Right atrium auricular region (tissue), 2 donors: Measurements from ENCODE around the gene ATXN1. TPM values are rescaled to one million over a fixed set of nuclear protein-coding genes. Genes with fewer than 3 reads are reported as not detected.

Experiments
- DNase-seq: peaks from one replicate; pipeline ENCODE4 v3.0.0-alpha.2; 2019; ENCODE audit warnings: low spot score
- H3K27ac ChIP-seq, 2 donors: fragments of 200-600 bp; sonication (generic); 1 replicate in 1 of 2; 2 replicates in 1 of 2; pipeline ENCODE4 v1.5.1; 2016 to 2019
- H3K27me3 ChIP-seq, 2 donors: fragments of 200-600 bp; sonication (generic); one replicate each; pipeline versions ENCODE4 v1.5.1 to v1.6.0; 2017 to 2019
- H3K36me3 ChIP-seq: fragments of 200-600 bp; sonication (generic); one replicate; pipeline ENCODE4 v1.5.1; 2016
- H3K4me1 ChIP-seq, 2 donors: fragments of 200-600 bp; sonication (generic); one replicate each; pipeline versions ENCODE4 v1.5.1 to v1.6.0; 2017 to 2019
- H3K4me3 ChIP-seq, 2 donors: fragments of 200-600 bp; sonication (generic); 1 replicate in 1 of 2; 2 replicates in 1 of 2; pipeline ENCODE4 v1.5.1; 2017 to 2019; ENCODE audit warnings: mild to moderate bottlenecking in 1 of 2, moderate library complexity in 1 of 2
- H3K9me3 ChIP-seq, 2 donors: fragments of 200-600 bp; sonication (generic); one replicate each; pipeline ENCODE4 v1.5.1; 2019
- CTCF ChIP-seq, 2 donors: fragments of 200-600 bp; sonication (generic); IDR thresholded peaks; one replicate each; pipeline ENCODE4 v1.5.1; 2019; ENCODE audit warnings: antibody characterized with exemption in 2 of 2
- total RNA-seq, 2 donors: library from RNA; depleted of rRNA; stranded (reverse); fragments of >200 nt; gene quantifications; one replicate each; pipeline ENCODE4 v1.1.0, GENCODE V29; 2016

Gene ATXN1
- 10 to 100 TPM; 41.8 to 62.0 TPM for total RNA-seq

- H3K9me3 ChIP-seq: no peaks in the 10 kb centered on the region
- H3K4me1 ChIP-seq: peaks cover 0 to 31% of the 10 kb centered on the region in 2 donors
- H3K27ac ChIP-seq: peak within 1 kb of the TSS; percentile 99
- no peaks in the 10 kb centered on the region for H3K36me3 ChIP-seq
- no peak for DNase-seq
- peak within 1 kb of the TSS; percentile 95 to 96 for H3K4me3 ChIP-seq
- H3K27me3 ChIP-seq: no peaks in the 10 kb centered on the region
- no peak for TF ChIP-seq CTCF (IDR thresholded peaks at IDR 0.05)
These were observed at the start of gene ATXN1 for GRCh38 chr6:16760516-16761470. TSS of gene ATXN1 (minus strand) at chr6:16761460.

GRCh38 chr6:16810411-16810810, 49.2 kb upstream of the ATXN1 start:
- no peaks in the 10 kb centered on the region for H3K27me3 ChIP-seq
- no peaks in the 10 kb centered on the region for H3K9me3 ChIP-seq
- no peaks in the 10 kb centered on the region for H3K36me3 ChIP-seq
- no peak for TF ChIP-seq CTCF (IDR thresholded peaks at IDR 0.05)
- no peaks in the 10 kb centered on the region for H3K4me1 ChIP-seq
- no peak overlapping the region for H3K27ac ChIP-seq
- no peak overlapping the region for H3K4me3 ChIP-seq
- DNase-seq: no peak

- TF ChIP-seq CTCF (IDR thresholded peaks at IDR 0.05): no peak
- Histone ChIP-seq H3K27ac (no peak overlapping the region), H3K27me3 (no peaks in the 10 kb centered on the region), H3K36me3 (no peaks in the 10 kb centered on the region), H3K4me3 (no peak overlapping the region), H3K9me3 (no peaks in the 10 kb centered on the region), H3K4me1 (peaks cover 0 to 5% of the 10 kb centered on the region in 2 donors)
- no peak for DNase-seq
These were observed 48.6 kb upstream of the ATXN1 start for GRCh38 chr6:16809753-16810358.

- Histone ChIP-seq H3K27me3 (no peaks in the 10 kb centered on the region), H3K4me1 (peaks cover 0 to 22% of the 10 kb centered on the region in 2 donors), H3K9me3 (no peaks in the 10 kb centered on the region), H3K27ac (no peak overlapping the region), H3K36me3 (no peaks in the 10 kb centered on the region), H3K4me3 (no peak overlapping the region)
- no peak for DNase-seq
- no peak for TF ChIP-seq CTCF (IDR thresholded peaks at IDR 0.05)
These were observed 46.7 kb upstream of the ATXN1 start for GRCh38 chr6:16807956-16808355.

GRCh38 chr6:16806363-16806762, 45.1 kb upstream of the ATXN1 start:
- peak overlapping the region in 1 of 2 donors; percentile 91 for H3K27ac ChIP-seq
- H3K36me3 ChIP-seq: no peaks in the 10 kb centered on the region
- H3K4me1 ChIP-seq: peaks cover 0 to 30% of the 10 kb centered on the region in 2 donors
- no peak for TF ChIP-seq CTCF (IDR thresholded peaks at IDR 0.05)
- no peak overlapping the region for H3K4me3 ChIP-seq
- no peaks in the 10 kb centered on the region for H3K9me3 ChIP-seq
- no peaks in the 10 kb centered on the region for H3K27me3 ChIP-seq
- DNase-seq: no peak
